Neuronal stem cell (in vitro differentiated cells): ENCODE results near the gene POLD4.

Experiments
- DNase-seq: peaks from one replicate; pipeline ENCODE4 v3.0.0-alpha.2; 2013; ENCODE audit warnings: low spot score
- H2AFZ ChIP-seq: one replicate; pipeline ENCODE4 v1.6.1; 2013; ENCODE audit warnings: mild to moderate bottlenecking, low read length, inconsistent platforms
- H2AK5ac ChIP-seq: 2 replicates; pipeline ENCODE4 v1.6.1; 2013; ENCODE audit warnings: low read depth, mild to moderate bottlenecking, inconsistent platforms, low read length, moderate library complexity, mixed read lengths
- H2BK120ac ChIP-seq: 2 replicates; pipeline ENCODE4 v1.6.1; 2013; ENCODE audit warnings: low read depth, mild to moderate bottlenecking, inconsistent platforms, low read length, moderate library complexity, mixed read lengths
- H2BK12ac ChIP-seq: one replicate; pipeline ENCODE4 v1.6.1; 2013; ENCODE audit warnings: low read length, inconsistent platforms
- H2BK15ac ChIP-seq: 2 replicates; pipeline ENCODE4 v1.6.1; 2013; ENCODE audit warnings: mild to moderate bottlenecking, low read length, inconsistent platforms, mixed read lengths
- H2BK5ac ChIP-seq: one replicate; pipeline ENCODE4 v1.6.1; 2013; ENCODE audit warnings: inconsistent platforms, mild to moderate bottlenecking, low read length, moderate library complexity
- H3K14ac ChIP-seq: one replicate; pipeline ENCODE4 v1.6.1; 2013; ENCODE audit warnings: low read length, inconsistent platforms
- H3K18ac ChIP-seq: 2 replicates; pipeline ENCODE4 v1.6.1; 2013; ENCODE audit warnings: low read length, inconsistent platforms
- H3K23ac ChIP-seq: 2 replicates; pipeline ENCODE4 v1.6.1; 2013; ENCODE audit warnings: low read depth, mild to moderate bottlenecking, mixed read lengths, low read length, inconsistent platforms; ENCODE audit not compliant: poor library complexity
- H3K27ac ChIP-seq: replicated peaks from 3 replicates; pipeline ENCODE4 v1.5.1; 2013; ENCODE audit warnings: low read length, inconsistent platforms
- H3K27me3 ChIP-seq, 3 experiments: 2 replicates each; pipeline ENCODE4 v1.6.1; 2013; ENCODE audit warnings: low read length in 3 of 3, mild to moderate bottlenecking in 2 of 3, inconsistent platforms in 1 of 3, low read depth in 1 of 3, mixed read lengths in 1 of 3, moderate library complexity in 1 of 3; ENCODE audit not compliant: control insufficient read depth in 3 of 3, insufficient read depth in 3 of 3
- H3K36me3 ChIP-seq, 2 donors: replicated peaks in 1 of 2; 2 replicates each; pipeline ENCODE4 v1.6.1; 2013; ENCODE audit warnings: low read length in 2 of 2; ENCODE audit not compliant: control insufficient read depth in 2 of 2, insufficient read depth in 2 of 2
- H3K4ac ChIP-seq: 2 replicates; pipeline ENCODE4 v1.6.1; 2013; ENCODE audit warnings: inconsistent platforms, mild to moderate bottlenecking, low read length, moderate library complexity
- H3K4me1 ChIP-seq, 2 donors: 1 replicate in 1 of 2; 2 replicates in 1 of 2; pipeline ENCODE4 v1.6.1; 2013; ENCODE audit warnings: low read length in 2 of 2, low read depth in 1 of 2; ENCODE audit not compliant: control insufficient read depth in 2 of 2, insufficient read depth in 1 of 2
- H3K4me2 ChIP-seq: one replicate; pipeline ENCODE4 v1.6.1; 2013; ENCODE audit warnings: mild to moderate bottlenecking, low read length, inconsistent platforms; ENCODE audit not compliant: insufficient read depth, poor library complexity, severe bottlenecking
- H3K4me3 ChIP-seq, 2 donors: 2 replicates each; pipeline ENCODE4 v1.5.1; 2013; ENCODE audit warnings: low read length in 2 of 2, mild to moderate bottlenecking in 2 of 2, inconsistent platforms in 1 of 2, moderate library complexity in 1 of 2
- H3K79me1 ChIP-seq: one replicate; pipeline ENCODE4 v1.6.1; 2013; ENCODE audit warnings: low read depth, mild to moderate bottlenecking, inconsistent platforms, low read length, moderate library complexity
- H3K9ac ChIP-seq: one replicate; pipeline ENCODE4 v1.6.1; 2013; ENCODE audit warnings: mild to moderate bottlenecking, low read depth, low read length, inconsistent platforms; ENCODE audit not compliant: poor library complexity
- H3K9me3 ChIP-seq, 2 donors: replicated peaks in 1 of 2; 2 replicates each; pipeline versions ENCODE3 to v1.6.1; 2013; ENCODE audit warnings: low read length in 2 of 2, mild to moderate bottlenecking in 2 of 2, inconsistent platforms in 1 of 2, low read depth in 1 of 2, mixed read lengths in 1 of 2, moderate library complexity in 1 of 2; ENCODE audit not compliant: control insufficient read depth in 2 of 2, insufficient read depth in 1 of 2
- H4K8ac ChIP-seq: one replicate; pipeline ENCODE4 v1.6.1; 2013; ENCODE audit warnings: low read depth, mild to moderate bottlenecking, inconsistent platforms, low read length, moderate library complexity
- H4K91ac ChIP-seq: one replicate; pipeline ENCODE4 v1.6.1; 2013; ENCODE audit warnings: low read length, low read depth, mild to moderate bottlenecking, inconsistent platforms; ENCODE audit not compliant: poor library complexity
- WGBS, 2 donors: extraction: QIAGEN DNeasy Blood & Tissue Kit; methylation state at CpG; one replicate each; pipeline ENCODE4 v1.1.7; 2013; ENCODE audit warnings: missing lambda C conversion rate in 2 of 2, mixed read lengths in 1 of 2; ENCODE audit not compliant: insufficient read length in 2 of 2, insufficient replicate concordance in 1 of 2; ENCODE audit errors: extremely low coverage in 2 of 2; 5-methylcytosine and 5-hydroxymethylcytosine counted together

Gene POLD4

DNA sequence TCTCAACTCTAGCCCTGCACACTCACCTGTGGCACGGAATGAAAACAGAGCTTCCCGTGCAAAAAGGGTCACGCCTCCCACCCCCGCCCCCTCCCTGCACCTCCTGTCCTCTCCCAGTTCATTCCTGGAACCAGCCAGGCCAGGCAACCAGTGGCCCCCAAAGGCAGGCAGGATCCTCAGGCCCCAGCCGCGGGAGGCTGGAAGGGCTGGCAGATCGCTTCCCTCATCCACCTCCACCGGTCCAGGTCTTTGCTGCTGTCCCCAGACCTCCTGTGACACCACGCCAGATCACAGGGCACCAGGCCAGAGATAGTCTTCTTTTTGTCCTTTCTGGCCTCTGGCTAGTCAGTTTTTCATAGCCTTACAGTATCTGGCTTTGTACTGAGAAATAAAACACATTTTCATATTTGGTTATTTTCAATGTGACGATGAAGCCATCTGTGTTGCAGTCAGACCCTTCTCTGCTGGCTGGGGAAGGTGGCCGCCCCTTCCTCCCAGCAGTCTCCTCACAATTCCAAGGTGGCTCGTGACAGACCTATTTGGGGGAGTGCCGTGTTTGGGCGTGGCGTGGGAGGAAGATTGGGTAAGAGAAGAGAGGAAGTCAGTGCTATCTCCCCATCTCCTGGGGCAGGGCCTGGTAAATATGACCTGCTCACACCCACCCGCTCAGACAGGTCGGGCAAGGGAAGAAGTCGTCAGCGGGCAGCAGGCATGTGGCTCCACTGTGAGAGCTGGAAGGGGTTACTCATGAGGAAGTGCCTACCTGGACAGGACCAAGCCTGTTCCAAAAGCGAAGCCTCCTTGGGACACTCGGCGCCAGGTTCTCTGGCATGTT is 40.9 kb downstream of the POLD4 start:
- H3K27ac ChIP-seq = no peak overlapping the region
- no peak overlapping the region for H3K23ac ChIP-seq
- no peaks in the 10 kb centered on the region for H3K36me3 ChIP-seq
- H2BK120ac ChIP-seq = no peak overlapping the region
- no CpG with 5 or more reads among the region's 22 CpGs for WGBS, 2 donors
- H4K91ac ChIP-seq = no peak overlapping the region
- no peaks in the 10 kb centered on the region for H3K27me3 ChIP-seq
- H3K9me3 ChIP-seq = peaks cover 0 to 2% of the 10 kb centered on the region in 2 donors
- no peak for DNase-seq
- no peak overlapping the region for H3K14ac ChIP-seq
- H3K18ac ChIP-seq = no peak overlapping the region
- H3K4me1 ChIP-seq = no peaks in the 10 kb centered on the region
- H2BK12ac ChIP-seq = no peak overlapping the region
- H2BK15ac ChIP-seq = no peak overlapping the region
- H3K4ac ChIP-seq = no peak overlapping the region
- no peak overlapping the region for H2AK5ac ChIP-seq
- no peak overlapping the region for H3K4me2 ChIP-seq
- peaks cover 2% of the 10 kb centered on the region for H3K79me1 ChIP-seq
- H2BK5ac ChIP-seq = no peak overlapping the region
- H3K4me3 ChIP-seq = peak overlapping the region in 1 of 2 donors; percentile 24
- H2AFZ ChIP-seq = no peak overlapping the region
- no peak overlapping the region for H4K8ac ChIP-seq
- H3K9ac ChIP-seq = no peak overlapping the region

- no peak for DNase-seq
- Histone ChIP-seq H3K4me1 (no peaks in the 10 kb centered on the region), H3K79me1 (peaks cover 2% of the 10 kb centered on the region), H3K36me3 (no peaks in the 10 kb centered on the region), H2BK120ac (no peak overlapping the region), H3K27ac (no peak overlapping the region), H3K27me3 (no peaks in the 10 kb centered on the region), H4K8ac (no peak overlapping the region), H2AFZ (no peak overlapping the region), H3K4me3 (no peak overlapping the region), H3K9me3 (peaks cover 0 to 2% of the 10 kb centered on the region in 2 donors), H4K91ac (no peak overlapping the region), H2BK12ac (peak overlapping the region; percentile 49), H3K18ac (no peak overlapping the region), H3K4me2 (no peak overlapping the region), H2AK5ac (no peak overlapping the region), H3K23ac (peak overlapping the region; percentile 92), H2BK15ac (no peak overlapping the region), H2BK5ac (no peak overlapping the region), H3K14ac (no peak overlapping the region), H3K9ac (no peak overlapping the region), H3K4ac (no peak overlapping the region)
- no CpG with 5 or more reads among the region's 15 CpGs for WGBS, 2 donors
These were observed 41.7 kb downstream of the POLD4 start for GRCh38 chr11:67311556-67312082.

- no peak overlapping the region for H3K27ac ChIP-seq
These were observed 42.2 kb downstream of the POLD4 start for GRCh38 chr11:67311051-67311555.

More at GRCh38 chr11:67311051-67311555, 42.2 kb downstream of the POLD4 start:
- H2BK12ac ChIP-seq = no peak overlapping the region
- no peak overlapping the region for H3K4me2 ChIP-seq
- H3K4me3 ChIP-seq = no peak overlapping the region
- H3K79me1 ChIP-seq = peaks cover 2% of the 10 kb centered on the region
- no peak overlapping the region for H2BK15ac ChIP-seq
- no peaks in the 10 kb centered on the region for H3K27me3 ChIP-seq
- H3K4ac ChIP-seq = no peak overlapping the region
- H3K9me3 ChIP-seq = peaks cover 0 to 2% of the 10 kb centered on the region in 2 donors
- no peak overlapping the region for H4K8ac ChIP-seq
- peak overlapping the region; percentile 63 for H3K9ac ChIP-seq
- peak overlapping the region; percentile 67 for H3K23ac ChIP-seq
- peak overlapping the region; percentile 17 for H3K14ac ChIP-seq
- no peak overlapping the region for H2BK120ac ChIP-seq
- no CpG with 5 or more reads among the region's 18 CpGs for WGBS, 2 donors
- H3K36me3 ChIP-seq = no peaks in the 10 kb centered on the region
- no peak for DNase-seq
- H3K4me1 ChIP-seq = no peaks in the 10 kb centered on the region
- no peak overlapping the region for H4K91ac ChIP-seq
- no peak overlapping the region for H2AFZ ChIP-seq
- H2BK5ac ChIP-seq = no peak overlapping the region
- H2AK5ac ChIP-seq = peak overlapping the region; percentile 56
- H3K18ac ChIP-seq = no peak overlapping the region
